Measurements from ENCODE around the gene GRK7.

Gene GRK7

DNA sequence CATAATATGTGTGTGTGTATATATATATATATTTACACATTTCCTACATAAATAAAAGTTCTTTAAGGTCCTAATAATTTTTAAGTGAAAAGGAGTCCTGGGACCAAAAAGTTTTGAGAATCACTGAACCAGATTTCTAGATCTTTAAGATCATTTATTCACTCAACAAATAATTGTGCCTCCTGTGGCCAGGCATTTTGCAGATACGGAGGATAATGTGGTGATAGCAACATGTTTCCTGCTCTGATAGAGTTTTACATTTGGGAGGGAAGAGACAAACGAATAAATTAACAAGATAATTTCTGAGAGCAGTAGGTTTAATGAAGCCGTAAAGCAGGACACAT lies 25.6 kb upstream of the GRK7 start:
- DNase-seq (ENCODE audit: low read depth): no peak
- peak overlapping the region; percentile 37 for H3K4me3 ChIP-seq (ENCODE audit: control insufficient read depth, low read depth, low read length)
- TF ChIP-seq, protein P1, sequence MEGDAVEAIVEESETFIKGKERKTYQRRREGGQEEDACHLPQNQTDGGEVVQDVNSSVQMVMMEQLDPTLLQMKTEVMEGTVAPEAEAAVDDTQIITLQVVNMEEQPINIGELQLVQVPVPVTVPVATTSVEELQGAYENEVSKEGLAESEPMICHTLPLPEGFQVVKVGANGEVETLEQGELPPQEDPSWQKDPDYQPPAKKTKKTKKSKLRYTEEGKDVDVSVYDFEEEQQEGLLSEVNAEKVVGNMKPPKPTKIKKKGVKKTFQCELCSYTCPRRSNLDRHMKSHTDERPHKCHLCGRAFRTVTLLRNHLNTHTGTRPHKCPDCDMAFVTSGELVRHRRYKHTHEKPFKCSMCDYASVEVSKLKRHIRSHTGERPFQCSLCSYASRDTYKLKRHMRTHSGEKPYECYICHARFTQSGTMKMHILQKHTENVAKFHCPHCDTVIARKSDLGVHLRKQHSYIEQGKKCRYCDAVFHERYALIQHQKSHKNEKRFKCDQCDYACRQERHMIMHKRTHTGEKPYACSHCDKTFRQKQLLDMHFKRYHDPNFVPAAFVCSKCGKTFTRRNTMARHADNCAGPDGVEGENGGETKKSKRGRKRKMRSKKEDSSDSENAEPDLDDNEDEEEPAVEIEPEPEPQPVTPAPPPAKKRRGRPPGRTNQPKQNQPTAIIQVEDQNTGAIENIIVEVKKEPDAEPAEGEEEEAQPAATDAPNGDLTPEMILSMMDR (conservative IDR thresholded peaks at IDR 0.05; ENCODE audit: control insufficient read depth, insufficient read depth, low read depth, low read length): no peak

DNA sequence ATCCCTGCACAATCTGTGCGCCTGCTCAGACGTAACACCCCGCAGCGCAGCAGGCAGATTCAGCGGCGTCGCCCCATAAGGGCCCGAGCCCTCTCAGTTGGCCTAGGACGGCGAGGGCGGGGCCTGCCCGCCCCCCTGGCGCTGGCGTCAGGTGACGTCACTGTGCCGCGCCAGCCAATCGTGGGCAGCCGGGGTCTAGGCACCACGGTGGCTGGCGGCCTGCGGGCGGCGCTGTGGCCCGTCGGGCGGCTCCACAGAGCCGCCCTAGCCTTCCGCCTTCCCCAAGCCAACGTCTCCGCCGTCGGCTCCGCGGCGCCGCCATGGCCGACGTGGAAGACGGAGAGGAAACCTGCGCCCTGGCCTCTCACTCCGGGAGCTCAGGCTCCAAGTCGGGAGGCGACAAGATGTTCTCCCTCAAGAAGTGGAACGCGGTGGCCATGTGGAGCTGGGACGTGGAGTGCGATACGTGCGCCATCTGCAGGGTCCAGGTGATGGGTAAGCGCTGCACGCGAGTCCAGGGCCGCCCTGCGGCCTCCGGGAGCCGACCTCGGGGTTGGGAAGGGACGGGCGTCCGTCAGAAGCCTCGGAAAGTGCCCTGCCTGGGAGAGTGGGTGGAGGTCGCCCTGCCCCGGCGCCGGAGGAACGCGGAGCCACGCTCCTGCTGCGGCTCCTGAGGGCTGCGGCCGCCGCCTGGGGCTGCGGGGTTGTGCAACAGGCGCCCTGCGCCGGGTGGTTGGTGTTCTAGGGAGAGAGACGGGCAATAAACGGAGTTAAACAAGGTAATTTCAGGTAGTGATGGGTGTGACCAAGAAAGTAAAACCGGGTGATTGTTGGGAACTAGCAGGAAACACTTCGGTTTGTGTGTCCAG lies 25.0 kb upstream of the GRK7 start, which contains the start of gene RNF7:
RNF7 (plus strand) TSS at position 277 of the 869 bp plus-strand sequence; CDS start at position 321, 44 bp downstream.
- TF ChIP-seq, protein P1 (conservative IDR thresholded peaks at IDR 0.05; ENCODE audit: control insufficient read depth, insufficient read depth, low read depth, low read length): peak; percentile 41
- peak; percentile 92 for DNase-seq (ENCODE audit: low read depth)
- H3K4me3 ChIP-seq (ENCODE audit: control insufficient read depth, low read depth, low read length): peak within 1 kb of the TSS; percentile 96

DNA sequence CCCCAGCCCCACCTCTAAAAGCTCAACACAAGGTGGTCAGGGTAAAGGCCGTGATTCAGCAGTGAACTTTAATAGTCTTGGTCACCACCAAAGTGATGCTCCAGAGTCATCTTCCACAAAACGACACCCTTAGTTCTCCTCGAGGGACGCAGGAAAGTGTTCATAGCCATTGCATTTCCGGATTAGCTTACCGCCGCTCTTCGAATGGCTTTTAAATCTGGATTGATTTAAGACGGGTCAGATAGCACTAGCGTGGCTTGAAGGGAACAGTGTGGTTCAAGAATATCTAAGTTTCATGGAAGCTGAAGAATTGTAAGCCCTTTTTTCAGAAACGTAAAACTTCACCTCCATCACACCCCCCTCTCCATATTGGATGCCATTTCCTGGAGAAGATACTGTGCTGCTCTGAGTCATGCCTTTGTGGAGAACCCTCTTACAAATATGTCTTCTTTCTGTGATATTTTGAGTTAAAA lies 24.3 kb upstream of the GRK7 start:
- peak; percentile 65 for DNase-seq (ENCODE audit: low read depth)
- TF ChIP-seq, protein P1 (conservative IDR thresholded peaks at IDR 0.05; ENCODE audit: control insufficient read depth, insufficient read depth, low read depth, low read length): no peak
- peak overlapping the region; percentile 96 for H3K4me3 ChIP-seq (ENCODE audit: control insufficient read depth, low read depth, low read length)

DNA sequence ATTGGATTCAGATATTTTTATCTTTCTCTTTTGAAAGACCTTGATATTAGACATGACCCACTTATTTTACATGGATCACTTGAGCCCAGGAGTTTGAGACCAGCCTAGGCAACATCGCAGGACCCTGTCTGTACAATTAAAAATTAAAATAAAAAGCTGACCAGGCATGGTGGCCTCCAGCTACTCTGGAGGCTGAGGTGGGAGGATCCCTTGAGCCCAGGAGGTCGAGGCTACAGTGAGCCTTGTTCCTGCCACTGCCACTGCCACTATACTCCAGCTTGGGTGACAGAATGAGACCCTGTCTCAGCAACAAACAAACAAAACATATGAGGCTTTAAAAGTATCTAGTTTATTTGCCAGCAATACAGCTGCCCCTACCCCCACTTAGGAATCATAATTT lies 23.5 kb upstream of the GRK7 start:
- no peak for DNase-seq (ENCODE audit: low read depth)
- TF ChIP-seq, protein P1 (conservative IDR thresholded peaks at IDR 0.05; ENCODE audit: control insufficient read depth, insufficient read depth, low read depth, low read length): no peak
- H3K4me3 ChIP-seq (ENCODE audit: control insufficient read depth, low read depth, low read length): peak overlapping the region; percentile 96

DNA sequence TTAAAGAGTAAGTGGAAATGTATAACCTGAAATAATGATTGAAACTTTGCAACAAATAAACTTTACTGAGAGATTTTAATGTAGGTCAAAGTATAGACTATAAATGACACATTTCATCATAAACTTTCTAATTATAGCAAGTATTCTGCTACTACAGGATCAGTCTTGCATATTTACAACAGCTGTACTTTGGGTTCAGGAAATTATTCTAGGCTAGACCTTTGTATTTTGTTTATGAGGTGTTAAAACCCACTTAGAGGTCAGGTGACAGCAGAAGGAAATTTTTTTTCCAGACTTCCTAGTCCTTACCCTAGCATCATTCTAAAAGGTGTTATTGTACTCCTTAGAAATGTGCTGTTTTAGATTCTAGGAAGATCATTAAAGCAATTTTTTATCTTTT lies 22.9 kb upstream of the GRK7 start:
- DNase-seq (ENCODE audit: low read depth): no peak
- H3K4me3 ChIP-seq (ENCODE audit: control insufficient read depth, low read depth, low read length): no peak overlapping the region
- TF ChIP-seq, protein P1 (conservative IDR thresholded peaks at IDR 0.05; ENCODE audit: control insufficient read depth, insufficient read depth, low read depth, low read length): no peak

DNA sequence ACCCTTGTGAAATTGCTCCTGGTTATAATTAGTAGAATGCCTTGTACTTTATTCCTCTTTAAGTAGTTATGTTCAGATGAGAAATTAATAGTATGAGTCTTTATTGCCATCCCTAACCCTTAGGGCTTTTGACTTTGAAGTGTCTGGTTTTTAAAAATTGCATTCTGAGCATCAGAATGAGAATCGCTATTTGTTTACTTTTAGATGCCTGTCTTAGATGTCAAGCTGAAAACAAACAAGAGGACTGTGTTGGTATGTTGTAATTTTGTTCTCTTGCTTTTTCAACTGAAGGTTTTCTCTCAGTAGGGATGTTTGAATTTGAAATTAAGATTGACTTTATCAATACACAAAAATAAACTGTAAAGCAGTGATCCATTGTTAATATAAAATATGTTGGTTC lies 19.9 kb upstream of the GRK7 start:
- TF ChIP-seq, protein P1 (conservative IDR thresholded peaks at IDR 0.05; ENCODE audit: control insufficient read depth, insufficient read depth, low read depth, low read length): no peak
- H3K4me3 ChIP-seq (ENCODE audit: control insufficient read depth, low read depth, low read length): no peak overlapping the region
- no peak for DNase-seq (ENCODE audit: low read depth)
